A549 (cell line): ENCODE results near the gene CRACR2B. TPM values are rescaled to one million over a fixed set of nuclear protein-coding genes. Genes with fewer than 3 reads are reported as not detected.

ENCODE experiments used
- ATAC-seq, 2 experiments: fragments of 200-7000 bp in 1 of 2; fragments of >200 bp in 1 of 2; cut with Nextera tagmentation in 1 of 2; cut with Tn5 transposase in 1 of 2; 3 replicates each; pipeline versions ENCODE4 v1.8.0 to v1.9.1; 2018 to 2020; ENCODE audit warnings: mild to moderate bottlenecking in 1 of 2, moderate library complexity in 1 of 2
- CTCF ChIA-PET: fragments of 300-600 bp; sonication (Branson Sonifier 250); formaldehyde crosslinking; extraction: SDS; loops from one replicate; lab custom pipeline; 2021; ENCODE audit warnings: antibody characterized with exemption, inconsistent platforms; lab: Yijun Ruan, JAX
- POLR2A ChIA-PET: fragments of 350-600 bp; formaldehyde crosslinking; extraction: SDS; loops from one replicate; lab custom pipeline; 2021; ENCODE audit warnings: antibody characterized with exemption, inconsistent platforms; lab: Yijun Ruan, JAX
- DNase-seq, 2 experiments: peaks; one replicate each; pipeline versions ENCODE4 v3.0.0 to v3.0.0-alpha.2; 2011 to 2016; ENCODE audit warnings: low read depth in 1 of 2, low spot score in 1 of 2
- FAIRE-seq: peaks from 2 replicates; lab custom pipeline; 2011; peaks lifted over from hg19 to GRCh38; lab: Jason Lieb, UNC
- H3K27ac ChIP-seq, 2 experiments: fragments of >200 bp; sonication (Bioruptor Twin); formaldehyde crosslinking; 3 replicates each; pipeline ENCODE4 v1.5.1; 2016 to 2017
- H3K4me1 ChIP-seq: fragments of >200 bp; sonication (Bioruptor Twin); formaldehyde crosslinking; 3 replicates; pipeline ENCODE4 v1.6.1; 2016
- H3K4me2 ChIP-seq: fragments of >200 bp; sonication (Bioruptor Twin); formaldehyde crosslinking; 3 replicates; pipeline ENCODE4 v1.6.1; 2016
- H3K4me3 ChIP-seq: fragments of >200 bp; sonication (Bioruptor Twin); formaldehyde crosslinking; 3 replicates; pipeline ENCODE4 v1.5.1; 2016
- H3K9me3 ChIP-seq: fragments of >200 bp; sonication (Bioruptor Twin); formaldehyde crosslinking; 3 replicates; pipeline ENCODE4 v1.6.1; 2016
- CBX8 ChIP-seq: fragments of 200-600 bp; sonication (generic); IDR thresholded peaks from 2 replicates; pipeline ENCODE4 v1.6.1; 2016
- CHD2 ChIP-seq: fragments of 150-350 bp; IDR thresholded peaks from 2 replicates; pipeline ENCODE4 v1.6.1; 2014; ENCODE audit warnings: low read length; ENCODE audit not compliant: partially characterized antibody
- EHMT2 ChIP-seq: fragments of 200-600 bp; sonication (generic); IDR thresholded peaks from 2 replicates; pipeline ENCODE4 v1.6.1; 2016; ENCODE audit warnings: antibody characterized with exemption, low read depth, mild to moderate bottlenecking, moderate library complexity
- ESRRA ChIP-seq: fragments of 150-350 bp; IDR thresholded peaks from 2 replicates; pipeline ENCODE4 v1.6.1; 2014; ENCODE audit warnings: mild to moderate bottlenecking, low read length, borderline replicate concordance
- FOSB ChIP-seq: fragments of 250-450 bp; sonication (Bioruptor Pico); IDR thresholded peaks from 2 replicates; pipeline ENCODE4 v1.5.0; 2020; ENCODE audit warnings: mild to moderate bottlenecking, moderate library complexity
- FOXS1 ChIP-seq: fragments of 250-450 bp; sonication (Bioruptor Pico); IDR thresholded peaks from 2 replicates; pipeline ENCODE4 v1.5.0; 2020; ENCODE audit warnings: mild to moderate bottlenecking, moderate library complexity
- HDAC2 ChIP-seq: fragments of 200-600 bp; sonication (generic); IDR thresholded peaks from 2 replicates; pipeline ENCODE4 v1.6.1; 2016
- HEYL ChIP-seq: fragments of 250-450 bp; sonication (Bioruptor Pico); IDR thresholded peaks from 2 replicates; pipeline ENCODE4 v1.8.0; 2021; ENCODE audit warnings: mild to moderate bottlenecking, moderate library complexity
- HOXB5 ChIP-seq: fragments of 250-450 bp; sonication (Bioruptor Pico); IDR thresholded peaks from 2 replicates; pipeline ENCODE4 v1.5.0; 2020; ENCODE audit warnings: mild to moderate bottlenecking, moderate library complexity
- JUNB ChIP-seq: fragments of >200 bp; sonication (Bioruptor Twin); formaldehyde crosslinking; IDR thresholded peaks from 2 replicates; pipeline ENCODE4 v1.6.1; 2016
- KDM5A ChIP-seq: fragments of 200-600 bp; sonication (generic); IDR thresholded peaks from 2 replicates; pipeline ENCODE4 v1.6.1; 2016; ENCODE audit warnings: antibody characterized with exemption, mild to moderate bottlenecking
- NFE2L2 ChIP-seq: fragments of 150-350 bp; conservative IDR thresholded peaks from 2 replicates; pipeline ENCODE4 v1.6.1; 2014; ENCODE audit warnings: low read length
- NPAS2 ChIP-seq: fragments of 250-450 bp; sonication (Bioruptor Pico); IDR thresholded peaks from 2 replicates; pipeline ENCODE4 v1.8.0; 2022; ENCODE audit warnings: mild to moderate bottlenecking, moderate library complexity, borderline replicate concordance
- NR3C1 ChIP-seq: fragments of >200 bp; sonication (Bioruptor Twin); formaldehyde crosslinking; IDR thresholded peaks from 3 replicates; pipeline ENCODE4 v1.6.1; 2017
- POLR2A ChIP-seq: IDR thresholded peaks from 2 replicates; pipeline ENCODE4 v1.6.1; 2012; ENCODE audit warnings: mild to moderate bottlenecking, low read length
- POLR2AphosphoS2 ChIP-seq: conservative IDR thresholded peaks from 2 replicates; pipeline ENCODE4 v1.6.1; 2012; ENCODE audit warnings: low read length, improper control_type of control experiment, inconsistent platforms
- RCOR1 ChIP-seq: fragments of 150-350 bp; IDR thresholded peaks from 2 replicates; pipeline ENCODE4 v1.6.1; 2014; ENCODE audit warnings: antibody characterized with exemption, low read length, low read depth
- RFX5 ChIP-seq: fragments of 450-650 bp; IDR thresholded peaks from 2 replicates; pipeline ENCODE4 v1.7.1; 2014; ENCODE audit warnings: antibody characterized with exemption, mild to moderate bottlenecking, moderate library complexity
- RNF2 ChIP-seq: fragments of 200-600 bp; sonication (generic); IDR thresholded peaks from 2 replicates; pipeline ENCODE4 v1.6.1; 2016; ENCODE audit warnings: low read depth, mild to moderate bottlenecking, antibody characterized with exemption, moderate library complexity, borderline replicate concordance
- SMC3 ChIP-seq: fragments of >200 bp; sonication (Bioruptor Twin); formaldehyde crosslinking; IDR thresholded peaks from 3 replicates; pipeline ENCODE4 v1.6.1; 2018; ENCODE audit warnings: inconsistent platforms
- ZC3H11A ChIP-seq: fragments of 450-650 bp; IDR thresholded peaks from 2 replicates; pipeline ENCODE4 v1.6.1; 2014; ENCODE audit warnings: antibody characterized with exemption, mild to moderate bottlenecking
- ZFP36 ChIP-seq: fragments of 450-650 bp; IDR thresholded peaks from 2 replicates; pipeline ENCODE4 v1.6.1; 2014; ENCODE audit warnings: borderline replicate concordance; ENCODE audit not compliant: partially characterized antibody
- ZNF302 ChIP-seq: fragments of 250-450 bp; sonication (Bioruptor Pico); IDR thresholded peaks from 2 replicates; pipeline ENCODE4 v1.9.0; 2021; ENCODE audit warnings: inconsistent platforms, mild to moderate bottlenecking, moderate library complexity
- WGBS: methylation state at CpG from one replicate; pipeline ENCODE4 v1.1.6; 2017; ENCODE audit errors: missing lambda C conversion rate; 5-methylcytosine and 5-hydroxymethylcytosine counted together
- polyA plus RNA-seq, 4 experiments: library from polyadenylated mRNA; depleted of rRNA in 3 of 4; stranded (reverse); fragments of >200 nt; fragmentation: RNase III in 1 of 4; extraction: RNeasy Plus Mini Kit Qiagen cat#74134 plus additional on column Dnase treatment in 1 of 4; gene quantifications; 2 replicates in 3 of 4; 3 replicates in 1 of 4; pipeline ENCODE4 v1.2.3, GENCODE V29; 2011 to 2017
- TF ChIP-seq, protein P1 (sequence below): fragments of >200 bp; sonication (Bioruptor Twin); formaldehyde crosslinking; IDR thresholded peaks from 2 replicates; pipeline ENCODE4 v1.6.1; 2016
- TF ChIP-seq, protein P2 (sequence below): IDR thresholded peaks from 2 replicates; pipeline ENCODE4 v1.6.1; 2012
- TF ChIP-seq, protein P3 (sequence below): fragments of 200-600 bp; sonication (generic); IDR thresholded peaks from 2 replicates; pipeline ENCODE4 v1.6.1; 2016; ENCODE audit warnings: antibody characterized with exemption, mild to moderate bottlenecking, moderate library complexity
- TF ChIP-seq, protein P4 (sequence below): fragments of 250-450 bp; sonication (Bioruptor Pico); IDR thresholded peaks from 2 replicates; pipeline ENCODE4 v1.5.0; 2020; ENCODE audit warnings: low read depth, mild to moderate bottlenecking, moderate library complexity

The CRACR2B gene
- polyA plus RNA-seq, 2 of the 4 experiments (the other 2 are of a cell fraction) = 1.2 to 3.0 TPM

DNA sequence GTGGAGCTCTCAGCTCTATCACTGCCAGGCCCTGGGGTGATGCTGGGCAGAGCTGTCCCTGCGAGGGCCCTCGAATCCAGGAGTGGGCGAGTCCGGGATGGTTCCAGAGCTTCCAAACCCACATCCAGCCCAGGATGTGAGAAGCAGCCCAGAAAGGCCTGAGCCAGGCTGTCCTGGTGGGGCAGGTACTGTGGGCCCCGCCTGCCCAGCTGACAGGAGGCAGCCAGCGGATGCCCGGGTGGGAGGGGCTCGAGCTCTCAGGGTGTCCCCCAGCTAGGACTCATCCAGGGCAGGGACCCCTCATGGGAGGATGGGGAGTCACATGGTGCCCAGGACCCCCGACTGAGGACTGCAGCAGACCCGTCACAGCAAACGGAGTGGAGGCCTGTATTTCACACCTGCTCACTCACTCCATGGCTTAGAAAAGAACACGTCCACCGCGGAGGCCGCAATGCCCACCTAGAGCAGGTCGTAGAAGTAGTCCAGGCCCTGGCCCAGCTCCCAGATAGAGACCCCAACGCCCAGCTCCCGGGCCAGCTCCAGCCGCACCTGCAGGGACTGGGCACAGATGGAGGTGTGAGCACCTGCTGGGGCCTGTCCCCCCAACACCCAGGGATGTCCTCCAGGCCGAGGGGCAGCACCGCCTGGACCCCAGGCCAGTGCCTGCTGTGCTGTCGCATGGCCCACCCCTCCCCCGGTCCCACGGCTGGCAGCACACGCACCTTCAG lies 41.8 kb downstream of the CRACR2B start:
- DNase-seq = no peak
- Histone ChIP-seq H3K9me3 (no peaks in the 10 kb centered on the region), H3K4me1 (peaks cover 24% of the 10 kb centered on the region; the same call in 2 of the 3 replicates), H3K4me3 (no peak overlapping the region), H3K4me2 (no peak overlapping the region), H3K27ac (no peak overlapping the region)
- 88% methylated on average over 14 of the region's 25 CpGs for WGBS
- ChIA-PET CTCF (interaction anchor here (0.8 to 5.2 kb wide), 13 partner anchors 9 to 187 kb away, joined by 3 to 25 read pairs (median 4); partner anchors contain the start of gene AP2A2), POLR2A (interaction anchor here (1.7 kb wide), 1 partner anchor 25 kb away, joined by 6 read pairs; no protein-coding TSS in a partner anchor)
- TF ChIP-seq, protein P1, sequence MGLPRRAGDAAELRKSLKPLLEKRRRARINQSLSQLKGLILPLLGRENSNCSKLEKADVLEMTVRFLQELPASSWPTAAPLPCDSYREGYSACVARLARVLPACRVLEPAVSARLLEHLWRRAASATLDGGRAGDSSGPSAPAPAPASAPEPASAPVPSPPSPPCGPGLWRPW = no peak
- TF ChIP-seq NFE2L2 (no peak), HEYL (CRISPR knock-in tag) (no peak), RCOR1 (no peak), NPAS2 (CRISPR knock-in tag) (no peak), RNF2 (no peak), CBX8 (no peak), ESRRA (no peak), HOXB5 (no peak), SMC3 (no peak), CHD2 (no peak), ZC3H11A (no peak), NR3C1 (no peak)
- FAIRE-seq = no peak
- peak in 1 of 2 experiments; percentile 2; a peak in 3 of 6 replicates for ATAC-seq

DNA sequence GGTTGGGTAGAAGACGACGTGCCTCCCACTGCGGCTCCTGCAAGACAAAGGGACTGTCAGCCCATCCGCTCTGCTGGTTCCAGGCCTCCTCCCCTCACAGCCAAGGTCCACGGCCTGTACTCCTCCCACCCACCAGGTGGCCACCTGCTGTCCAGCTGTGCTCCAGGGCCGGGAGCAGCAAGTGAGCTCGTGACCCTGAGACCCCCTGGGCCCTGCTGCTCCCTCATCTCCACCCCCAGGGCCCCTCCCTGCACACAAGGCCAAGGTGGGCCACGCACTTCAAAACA lies 42.4 kb downstream of the CRACR2B start:
- no peak overlapping the region for H3K27ac ChIP-seq
- H3K4me3 ChIP-seq = no peak overlapping the region
- peak; percentile 35 to 48; a peak in 5 of 6 replicates for ATAC-seq
- peaks cover 24% of the 10 kb centered on the region; the same call in 2 of the 3 replicates for H3K4me1 ChIP-seq
- WGBS = 82% methylated on average over 6 of the region's 8 CpGs
- TF ChIP-seq SMC3 (0 out of 3 replicates have a peak, but pooled peaks have one; percentile 36), KDM5A (no peak)
- TF ChIP-seq, protein P2, sequence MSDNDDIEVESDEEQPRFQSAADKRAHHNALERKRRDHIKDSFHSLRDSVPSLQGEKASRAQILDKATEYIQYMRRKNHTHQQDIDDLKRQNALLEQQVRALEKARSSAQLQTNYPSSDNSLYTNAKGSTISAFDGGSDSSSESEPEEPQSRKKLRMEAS = no peak
- TF ChIP-seq, all 56 proteins: peak for 1
- ChIA-PET CTCF (interaction anchor here (0.8 to 3.3 kb wide), 9 partner anchors 9 to 183 kb away, joined by 3 to 14 read pairs (median 4); partner anchors contain the start of gene AP2A2), POLR2A (interaction anchor here (1.7 kb wide), 1 partner anchor 26 kb away, joined by 6 read pairs; no protein-coding TSS in a partner anchor)
- FAIRE-seq (no peak), DNase-seq (no peak)
- Histone ChIP-seq H3K9me3 (no peaks in the 10 kb centered on the region), H3K4me2 (no peak overlapping the region)

DNA sequence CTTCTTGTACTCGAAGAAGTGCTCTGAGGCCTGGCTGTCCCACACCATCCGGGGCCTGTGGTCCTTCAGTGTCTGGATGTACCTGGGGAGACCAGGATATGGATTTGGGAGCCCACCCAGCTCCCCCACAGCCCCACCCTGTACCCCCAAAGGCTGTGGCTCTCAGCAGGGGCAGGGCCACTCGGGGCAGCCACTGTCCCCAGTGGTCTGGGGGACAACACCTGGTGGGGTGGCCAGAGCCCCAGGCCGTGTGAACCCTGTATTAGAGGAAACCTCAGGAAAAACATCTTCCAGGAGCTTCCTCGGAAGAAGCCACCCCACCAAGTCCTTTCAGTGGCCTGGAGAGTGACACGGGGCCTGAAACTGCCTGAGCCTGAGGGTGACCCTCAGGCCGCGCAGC lies 42.7 kb downstream of the CRACR2B start:
- Histone ChIP-seq H3K4me1 (peaks cover 21% of the 10 kb centered on the region; the same call in 2 of the 3 replicates), H3K9me3 (no peaks in the 10 kb centered on the region), H3K27ac (no peak overlapping the region), H3K4me3 (no peak overlapping the region)
- no peak for FAIRE-seq
- POLR2A ChIA-PET = interaction anchor here (1.7 kb wide), 1 partner anchor 26 kb away, joined by 6 read pairs; no protein-coding TSS in a partner anchor
- no peak for DNase-seq
- ATAC-seq = peak in 1 of 2 experiments; percentile 0; a peak in 2 of 6 replicates
- TF ChIP-seq POLR2AphosphoS2 = no peak
- TF ChIP-seq, protein P3, sequence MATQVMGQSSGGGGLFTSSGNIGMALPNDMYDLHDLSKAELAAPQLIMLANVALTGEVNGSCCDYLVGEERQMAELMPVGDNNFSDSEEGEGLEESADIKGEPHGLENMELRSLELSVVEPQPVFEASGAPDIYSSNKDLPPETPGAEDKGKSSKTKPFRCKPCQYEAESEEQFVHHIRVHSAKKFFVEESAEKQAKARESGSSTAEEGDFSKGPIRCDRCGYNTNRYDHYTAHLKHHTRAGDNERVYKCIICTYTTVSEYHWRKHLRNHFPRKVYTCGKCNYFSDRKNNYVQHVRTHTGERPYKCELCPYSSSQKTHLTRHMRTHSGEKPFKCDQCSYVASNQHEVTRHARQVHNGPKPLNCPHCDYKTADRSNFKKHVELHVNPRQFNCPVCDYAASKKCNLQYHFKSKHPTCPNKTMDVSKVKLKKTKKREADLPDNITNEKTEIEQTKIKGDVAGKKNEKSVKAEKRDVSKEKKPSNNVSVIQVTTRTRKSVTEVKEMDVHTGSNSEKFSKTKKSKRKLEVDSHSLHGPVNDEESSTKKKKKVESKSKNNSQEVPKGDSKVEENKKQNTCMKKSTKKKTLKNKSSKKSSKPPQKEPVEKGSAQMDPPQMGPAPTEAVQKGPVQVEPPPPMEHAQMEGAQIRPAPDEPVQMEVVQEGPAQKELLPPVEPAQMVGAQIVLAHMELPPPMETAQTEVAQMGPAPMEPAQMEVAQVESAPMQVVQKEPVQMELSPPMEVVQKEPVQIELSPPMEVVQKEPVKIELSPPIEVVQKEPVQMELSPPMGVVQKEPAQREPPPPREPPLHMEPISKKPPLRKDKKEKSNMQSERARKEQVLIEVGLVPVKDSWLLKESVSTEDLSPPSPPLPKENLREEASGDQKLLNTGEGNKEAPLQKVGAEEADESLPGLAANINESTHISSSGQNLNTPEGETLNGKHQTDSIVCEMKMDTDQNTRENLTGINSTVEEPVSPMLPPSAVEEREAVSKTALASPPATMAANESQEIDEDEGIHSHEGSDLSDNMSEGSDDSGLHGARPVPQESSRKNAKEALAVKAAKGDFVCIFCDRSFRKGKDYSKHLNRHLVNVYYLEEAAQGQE = no peak
- no peak for TF ChIP-seq HOXB5
- TF ChIP-seq FOXS1 (CRISPR knock-in tag) = no peak
- no peak for TF ChIP-seq ZFP36
- TF ChIP-seq, protein P4, sequence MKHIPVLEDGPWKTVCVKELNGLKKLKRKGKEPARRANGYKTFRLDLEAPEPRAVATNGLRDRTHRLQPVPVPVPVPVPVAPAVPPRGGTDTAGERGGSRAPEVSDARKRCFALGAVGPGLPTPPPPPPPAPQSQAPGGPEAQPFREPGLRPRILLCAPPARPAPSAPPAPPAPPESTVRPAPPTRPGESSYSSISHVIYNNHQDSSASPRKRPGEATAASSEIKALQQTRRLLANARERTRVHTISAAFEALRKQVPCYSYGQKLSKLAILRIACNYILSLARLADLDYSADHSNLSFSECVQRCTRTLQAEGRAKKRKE (CRISPR knock-in tag) = no peak
- no peak for TF ChIP-seq ZNF302 (CRISPR knock-in tag)
- TF ChIP-seq HEYL (CRISPR knock-in tag) = no peak
- TF ChIP-seq KDM5A = no peak
- TF ChIP-seq HDAC2 = no peak
- TF ChIP-seq POLR2A = no peak
- no peak for TF ChIP-seq FOSB
- no peak for TF ChIP-seq JUNB
- TF ChIP-seq EHMT2 = no peak
- TF ChIP-seq RFX5 = no peak
- TF ChIP-seq, all 56 proteins: peak for 0
- CTCF ChIA-PET = interaction anchor here (0.8 to 3.3 kb wide), 10 partner anchors 9 to 183 kb away, joined by 3 to 14 read pairs (median 4); partner anchors contain the start of gene AP2A2
- 98% methylated on average over 7 of the region's 8 CpGs for WGBS
- no peak overlapping the region for H3K4me2 ChIP-seq
